SH-SY5Y (cell line): ENCODE measurements around the gene DVL1.

ENCODE experiments used
- GATA2 ChIP-seq: IDR thresholded peaks from 2 replicates; pipeline ENCODE4 v1.6.1; 2011; ENCODE audit warnings: mild to moderate bottlenecking, low read depth, low read length
- GATA3 ChIP-seq: IDR thresholded peaks from 2 replicates; pipeline ENCODE4 v1.6.1; 2011; ENCODE audit warnings: low read depth, mild to moderate bottlenecking, low read length, moderate library complexity

DVL1 gene

GRCh38 chr1:1342584-1343115 is 6.6 kb downstream of the DVL1 start:
- TF ChIP-seq GATA3 (no peak), GATA2 (no peak)

- TF ChIP-seq GATA2: no peak
- TF ChIP-seq GATA3: no peak
Observed at GRCh38 chr1:1342061-1342562, 7.1 kb downstream of the DVL1 start.

GRCh38 chr1:1341549-1342021 is 7.6 kb downstream of the DVL1 start:
- TF ChIP-seq GATA2 (no peak), GATA3 (no peak)

GRCh38 chr1:1340791-1341548 is 8.2 kb downstream of the DVL1 start:
- TF ChIP-seq GATA3 (no peak), GATA2 (no peak)

- TF ChIP-seq GATA3 (no peak), GATA2 (no peak)
Observed at GRCh38 chr1:1340185-1340584, 9.0 kb downstream of the DVL1 start.

- no peak for TF ChIP-seq GATA3
- no peak for TF ChIP-seq GATA2
Observed at GRCh38 chr1:1338278-1338677, 10.9 kb downstream of the DVL1 start.

GRCh38 chr1:1337793-1338147 is 11.4 kb downstream of the DVL1 start:
- no peak for TF ChIP-seq GATA3

GRCh38 chr1:1336931-1337792 is 12.1 kb downstream of the DVL1 start:
- TF ChIP-seq GATA2: no peak
- no peak for TF ChIP-seq GATA3

GRCh38 chr1:1336446-1336845 is 12.8 kb downstream of the DVL1 start:
- no peak for TF ChIP-seq GATA3
- no peak for TF ChIP-seq GATA2

- TF ChIP-seq GATA3 (no peak), GATA2 (no peak)
Observed at GRCh38 chr1:1335792-1336248, 13.4 kb downstream of the DVL1 start.

- TF ChIP-seq GATA2 (no peak), GATA3 (no peak)
Observed at GRCh38 chr1:1335283-1335682, 13.9 kb downstream of the DVL1 start.

- no peak for TF ChIP-seq GATA2
- TF ChIP-seq GATA3: no peak
Observed at GRCh38 chr1:1334835-1335234, 14.4 kb downstream of the DVL1 start.

GRCh38 chr1:1333551-1334241 is 15.5 kb downstream of the DVL1 start:
- TF ChIP-seq GATA2 (no peak), GATA3 (no peak)
